SK-N-MC (cell line): Measurements from ENCODE around the gene VEZF1.
A peak's percentile ranks its signal among the peaks of the same experiment; 100 is the strongest.
"Not testable (repeated sequence)": the region's sequence is repeated elsewhere in the genome, so short reads cannot be mapped to it uniquely, and the experiment has no call there.

ENCODE experiments used
- DNase-seq: peaks from one replicate; pipeline ENCODE4 v3.0.0-alpha.2; 2011; ENCODE audit warnings: low read depth, low spot score
- H3K27ac ChIP-seq: fragments of 200-600 bp; sonication (generic); 2 replicates; pipeline ENCODE4 v1.5.1; 2016; ENCODE audit warnings: mixed run types
- H3K36me3 ChIP-seq: fragments of 200-600 bp; sonication (generic); 2 replicates; pipeline ENCODE4 v1.6.1; 2017; ENCODE audit warnings: antibody characterized with exemption, low read length, mixed read lengths; ENCODE audit not compliant: insufficient read depth
- H3K4me3 ChIP-seq: fragments of 200-600 bp; sonication (generic); 2 replicates; pipeline ENCODE4 v1.5.1; 2016
- H3K9ac ChIP-seq: fragments of 200-600 bp; sonication (generic); 2 replicates; pipeline ENCODE4 v1.8.0; 2017; ENCODE audit warnings: mixed run types, mixed read lengths; ENCODE audit not compliant: insufficient read length
- H3K9me3 ChIP-seq: fragments of 200-600 bp; sonication (generic); 2 replicates; pipeline ENCODE4 v1.6.1; 2017; ENCODE audit warnings: low read depth, mild to moderate bottlenecking, antibody characterized with exemption, low read length, moderate library complexity, mixed read lengths
- EZH2 ChIP-seq: fragments of 200-600 bp; sonication (generic); IDR thresholded peaks from one replicate; pipeline ENCODE4 v1.6.1; 2017; ENCODE audit warnings: antibody characterized with exemption
- FOXP2 ChIP-seq: optimal IDR thresholded peaks from 2 replicates; pipeline ENCODE3; 2011; ENCODE audit warnings: mild to moderate bottlenecking, moderate library complexity; ENCODE audit not compliant: insufficient read depth; ENCODE audit errors: extremely low read length, control extremely low read depth
- POLR2AphosphoS5 ChIP-seq: IDR thresholded peaks from 2 replicates; pipeline ENCODE4 v1.6.1; 2012; ENCODE audit warnings: mild to moderate bottlenecking, low read depth, low read length, borderline replicate concordance

Gene VEZF1

DNA sequence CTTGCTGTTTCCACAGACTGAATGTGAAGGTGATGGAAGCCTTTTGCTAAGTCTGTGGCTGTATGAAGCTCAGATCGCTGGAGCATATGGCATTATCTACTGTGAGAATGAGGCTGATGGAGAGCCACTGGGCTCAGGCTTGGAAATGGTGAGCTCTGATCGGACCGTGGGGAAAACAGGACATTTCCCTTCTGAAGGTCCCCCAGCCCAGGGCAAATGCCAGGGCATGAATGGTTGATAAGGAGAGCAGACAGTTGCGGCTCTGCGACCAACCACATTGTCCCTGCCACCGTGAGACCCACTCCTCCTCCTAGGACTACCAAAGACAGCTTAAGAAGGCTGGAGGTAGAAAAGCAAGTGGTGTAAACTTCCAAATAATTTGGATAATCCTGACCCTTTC, 28.1 kb downstream of the VEZF1 start:
- Histone ChIP-seq H3K4me3 (no peak overlapping the region), H3K36me3 (no peaks in the 10 kb centered on the region), H3K27ac (no peak overlapping the region), H3K9ac (no peak overlapping the region), H3K9me3 (no peaks in the 10 kb centered on the region)
- TF ChIP-seq FOXP2, result no peak
- no peak for TF ChIP-seq EZH2
- no peak for TF ChIP-seq POLR2AphosphoS5
- no peak for DNase-seq

DNA sequence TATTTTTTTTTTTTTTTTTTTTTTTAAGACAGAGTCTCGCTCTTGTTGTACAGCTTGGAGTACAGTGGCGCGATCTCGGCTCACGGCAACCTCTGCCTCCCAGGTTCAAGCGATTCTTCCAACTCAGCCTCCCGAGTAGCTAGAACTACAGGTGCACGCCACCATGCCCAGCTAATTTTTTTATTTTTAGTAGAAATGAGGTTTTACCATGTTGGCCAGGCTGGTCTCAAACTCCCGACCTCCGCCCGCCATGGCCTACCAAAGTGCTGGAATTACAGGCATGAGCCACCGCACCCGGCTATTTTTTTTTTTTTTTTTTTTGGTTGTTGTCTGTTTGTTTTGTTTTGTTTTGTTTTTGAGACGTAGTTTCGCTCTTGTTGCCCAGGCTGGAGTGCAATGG, 29.7 kb downstream of the VEZF1 start:
- not testable (repeated sequence) for H3K9me3 ChIP-seq, H3K36me3 ChIP-seq, DNase-seq, H3K9ac ChIP-seq, H3K4me3 ChIP-seq, H3K27ac ChIP-seq

DNA sequence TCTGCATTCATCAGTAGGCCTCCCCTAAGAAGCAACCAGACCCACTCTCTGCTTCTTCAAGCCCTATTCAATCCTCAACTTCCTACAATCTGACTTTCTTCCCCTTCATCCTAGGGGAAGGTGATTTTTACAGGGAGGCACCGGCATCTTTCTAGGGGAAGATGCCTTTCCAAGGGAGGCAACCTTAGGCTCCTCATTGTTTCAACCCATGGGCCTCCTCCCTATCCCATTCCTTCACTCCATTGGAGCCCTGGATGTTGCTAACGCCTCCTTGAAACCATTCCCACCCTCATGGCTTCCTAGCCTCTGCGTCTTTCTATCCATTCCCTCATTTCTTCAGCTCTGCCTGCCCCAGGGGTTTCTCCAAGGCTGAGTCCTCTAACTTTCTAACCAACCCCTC, 30.2 kb downstream of the VEZF1 start:
- Histone ChIP-seq H3K9me3 (no peaks in the 10 kb centered on the region), H3K27ac (peak overlapping the region; percentile 52; the same call in 1 of the 2 replicates), H3K4me3 (no peak overlapping the region), H3K9ac (no peak overlapping the region), H3K36me3 (no peaks in the 10 kb centered on the region)
- TF ChIP-seq EZH2 (no peak), POLR2AphosphoS5 (no peak), FOXP2 (no peak)
- no peak for DNase-seq

DNA sequence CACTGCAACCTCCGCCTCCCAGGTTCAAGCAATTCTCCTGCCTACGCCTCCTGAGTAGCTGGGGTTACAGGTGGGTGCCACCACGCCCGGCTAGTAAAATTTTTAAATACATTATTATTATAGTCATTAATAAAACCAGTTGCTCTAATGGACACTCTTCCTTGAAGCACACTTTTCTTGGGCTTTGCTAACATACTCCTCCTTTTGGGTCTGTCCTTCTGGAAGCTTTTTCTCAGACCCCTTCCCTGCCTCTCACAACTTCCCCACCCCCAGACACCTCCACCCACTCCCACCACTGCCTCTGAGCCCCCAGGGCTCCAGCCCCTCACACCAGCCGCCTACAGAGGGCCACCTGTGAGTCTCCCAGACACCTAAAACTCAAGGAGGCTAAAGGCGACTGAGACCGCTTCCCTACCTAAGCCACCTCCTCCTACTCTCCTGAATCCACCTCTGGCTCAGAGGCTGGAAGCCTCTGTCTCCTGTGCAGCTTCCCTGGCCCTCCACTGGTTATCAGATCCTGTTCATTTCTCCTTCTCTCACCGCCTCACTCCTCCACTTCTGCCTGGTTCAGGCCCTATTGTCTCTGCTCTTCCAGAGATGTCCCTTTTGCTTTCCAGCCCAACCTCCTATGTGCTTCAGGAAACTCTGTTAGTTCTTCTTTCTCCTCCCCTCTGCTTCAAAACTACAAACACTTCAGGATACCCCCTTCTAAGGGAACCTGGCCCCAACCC, 30.8 kb downstream of the VEZF1 start:
- Histone ChIP-seq H3K9ac (no peak overlapping the region), H3K4me3 (no peak overlapping the region), H3K27ac (peak overlapping the region; percentile 52), H3K9me3 (no peaks in the 10 kb centered on the region), H3K36me3 (no peaks in the 10 kb centered on the region)
- no peak for DNase-seq
- TF ChIP-seq EZH2 (no peak), POLR2AphosphoS5 (no peak), FOXP2 (no peak)

DNA sequence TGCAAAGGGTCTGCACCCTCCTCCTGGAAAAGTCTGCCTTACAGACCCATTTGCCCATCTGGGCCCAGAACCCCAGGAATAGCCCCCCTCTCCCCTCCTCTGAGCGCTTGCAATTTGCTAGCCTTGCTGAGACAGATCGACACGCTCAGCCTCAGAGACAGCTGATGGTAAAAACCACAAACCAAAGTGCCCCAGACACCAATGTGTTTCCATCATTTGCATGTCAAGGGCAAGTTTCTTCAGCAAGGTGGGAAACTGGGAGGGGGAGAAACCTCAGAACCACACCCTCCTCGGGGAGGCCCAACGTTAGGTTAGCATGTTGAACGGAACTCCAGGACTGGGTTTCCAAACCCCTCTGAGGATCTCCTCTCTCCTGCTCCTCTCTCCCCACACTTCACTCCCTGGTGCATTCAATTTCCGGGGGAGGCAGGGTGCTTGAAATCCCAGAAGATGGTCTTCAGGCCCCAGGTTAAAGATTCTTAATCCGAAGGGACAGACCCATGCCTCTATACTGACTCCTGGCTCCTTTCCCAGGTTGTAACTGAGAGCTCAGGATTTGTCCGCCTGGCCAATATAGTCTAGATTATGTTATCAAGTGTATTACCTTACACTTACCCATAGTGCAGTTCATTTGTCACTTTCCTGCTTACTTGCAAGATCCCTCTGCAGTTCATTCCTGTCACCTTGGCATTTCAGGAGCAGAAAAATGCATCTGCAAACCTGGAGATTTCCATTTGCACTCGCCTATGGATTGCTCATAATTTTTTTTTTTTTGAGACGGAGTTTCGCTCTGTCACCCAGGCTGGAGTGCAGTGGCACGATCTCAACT, 31.5 kb downstream of the VEZF1 start:
- Histone ChIP-seq H3K9me3 (no peaks in the 10 kb centered on the region), H3K27ac (peak overlapping the region; percentile 84; the same call in 1 of the 2 replicates), H3K36me3 (no peaks in the 10 kb centered on the region), H3K9ac (peak overlapping the region; percentile 79), H3K4me3 (peak overlapping the region; percentile 83)
- DNase-seq, result no peak
- no peak for TF ChIP-seq EZH2
- no peak; the same call in 1 of the 2 replicates for TF ChIP-seq POLR2AphosphoS5
- TF ChIP-seq FOXP2, result no peak

- Histone ChIP-seq H3K9me3 (no peaks in the 10 kb centered on the region), H3K27ac (peak within 1 kb of the TSS; percentile 98), H3K36me3 (no peaks in the 10 kb centered on the region), H3K9ac (peak within 1 kb of the TSS; percentile 89), H3K4me3 (peak within 1 kb of the TSS; percentile 84)
- TF ChIP-seq POLR2AphosphoS5, result no peak
- no peak for TF ChIP-seq FOXP2
- no peak for TF ChIP-seq EZH2
- no peak for DNase-seq
Measured at GRCh38 chr17:57955183-57955931, 32.7 kb downstream of the VEZF1 start, which contains the start of gene CUEDC1. Gene CUEDC1 (minus strand): TSS chr17:57955412. CDS start chr17:57885564, 69,848 bp downstream.

DNA sequence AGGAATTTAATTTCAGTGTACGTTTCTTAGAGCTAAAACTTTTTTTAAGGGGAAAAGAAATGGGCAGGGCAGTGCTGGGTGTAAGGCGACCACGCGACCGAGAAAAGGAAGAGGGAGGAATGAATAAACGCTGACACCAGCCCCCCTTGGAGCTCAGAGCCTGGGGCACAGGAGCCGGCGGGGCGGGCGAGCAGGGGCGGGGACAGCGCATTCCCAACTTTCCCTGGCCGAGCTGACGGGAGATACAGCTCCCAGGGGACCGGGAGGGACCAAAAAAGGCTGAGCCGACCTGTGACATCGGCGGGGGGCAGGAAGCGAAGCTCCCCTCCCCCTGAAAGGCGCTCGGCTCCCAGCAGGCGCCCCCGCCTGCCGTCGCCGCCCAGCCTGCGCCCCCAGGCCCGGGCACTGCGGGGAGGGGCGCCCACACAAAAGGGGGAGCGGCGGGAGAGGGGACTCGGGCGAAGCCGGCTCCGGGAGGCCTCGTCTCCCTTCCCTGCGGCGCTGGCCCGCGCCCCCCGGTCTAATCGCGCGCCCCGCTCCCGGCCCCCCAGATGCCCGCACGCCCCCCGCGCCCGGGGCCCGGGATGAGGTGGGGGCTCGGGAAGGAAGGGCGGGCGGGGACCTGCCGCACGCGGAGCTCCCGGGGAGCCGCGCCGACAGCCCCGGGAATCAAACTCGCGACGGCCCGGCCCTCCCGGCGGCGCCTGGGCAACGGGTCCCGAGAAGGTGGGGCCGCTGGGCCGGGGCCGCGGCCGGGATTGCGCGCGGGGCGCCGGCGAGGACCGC, 33.5 kb downstream of the VEZF1 start:
- Histone ChIP-seq H3K27ac (peak overlapping the region; percentile 98), H3K36me3 (no peaks in the 10 kb centered on the region), H3K9me3 (no peaks in the 10 kb centered on the region), H3K9ac (peak overlapping the region; percentile 89), H3K4me3 (peak overlapping the region; percentile 84)
- peak; percentile 58 for DNase-seq
- TF ChIP-seq EZH2 (no peak), POLR2AphosphoS5 (peak; percentile 55; the same call in 1 of the 2 replicates), FOXP2 (no peak)
